HEK293 (cell line): Measurements from ENCODE around the gene RASA3.

Experiments used
- CTCF ChIA-PET: fragments of 350-600 bp; formaldehyde crosslinking; extraction: SDS; loops from one replicate; lab custom pipeline; 2021; ENCODE audit warnings: antibody characterized with exemption; lab: Yijun Ruan, JAX
- POLR2A ChIA-PET: fragments of 300-600 bp; formaldehyde crosslinking; extraction: SDS; loops from one replicate; lab custom pipeline; 2020; ENCODE audit warnings: antibody characterized with exemption, inconsistent platforms; lab: Yijun Ruan, JAX
- H3K27ac ChIP-seq: fragments of 200-500 bp; sonication (Bioruptor generic); 2 replicates; pipeline ENCODE4 v1.5.1; 2014; ENCODE audit warnings: low read depth, low read length, control low read depth, inconsistent platforms; ENCODE audit errors: extremely low read depth
- H3K36me3 ChIP-seq, 2 experiments: fragments of 200-500 bp in 1 of 2; sonication (Bioruptor generic) in 1 of 2; 1 replicate in 1 of 2; 2 replicates in 1 of 2; pipeline ENCODE4 v1.5.1; 2014 to 2017; ENCODE audit warnings: inconsistent platforms in 2 of 2, low read length in 2 of 2; ENCODE audit not compliant: control insufficient read depth in 2 of 2, insufficient read depth in 1 of 2
- H3K4me1 ChIP-seq: fragments of 200-500 bp; sonication (Bioruptor generic); 2 replicates; pipeline ENCODE4 v1.5.1; 2014; ENCODE audit warnings: mild to moderate bottlenecking, low read length, inconsistent platforms; ENCODE audit not compliant: control insufficient read depth, insufficient read depth
- H3K4me3 ChIP-seq: 2 replicates; pipeline ENCODE4 v1.5.1; 2011; ENCODE audit warnings: low read depth, mild to moderate bottlenecking, control low read depth, low read length, moderate library complexity
- H3K9me3 ChIP-seq: fragments of 200-500 bp; sonication (Bioruptor generic); 2 replicates; pipeline ENCODE4 v1.5.1; 2014; ENCODE audit warnings: low read depth, low read length, inconsistent platforms; ENCODE audit not compliant: control insufficient read depth, insufficient read depth
- CTCF ChIP-seq: fragments of 450-650 bp; formaldehyde crosslinking; IDR thresholded peaks from 2 replicates; pipeline ENCODE4 v1.5.1; 2016; ENCODE audit warnings: missing biosample characterization, missing genetic modification characterization
- GLIS1 ChIP-seq: fragments of 450-650 bp; formaldehyde crosslinking; IDR thresholded peaks from 2 replicates; pipeline ENCODE4 v1.5.1; 2016; ENCODE audit warnings: missing biosample characterization, missing genetic modification characterization
- HOXD13 ChIP-seq: sonication (generic); formaldehyde crosslinking; IDR thresholded peaks from 2 replicates; pipeline ENCODE4 v1.8.0; 2022; ENCODE audit warnings: missing genetic modification reagents, borderline replicate concordance
- KLF1 ChIP-seq: fragments of 450-650 bp; formaldehyde crosslinking; IDR thresholded peaks from 2 replicates; pipeline ENCODE4 v1.5.1; 2016; ENCODE audit warnings: missing biosample characterization, missing genetic modification characterization
- KLF10 ChIP-seq: fragments of 450-650 bp; IDR thresholded peaks from 2 replicates; pipeline ENCODE4 v1.5.1; 2018; ENCODE audit warnings: missing biosample characterization, mild to moderate bottlenecking, missing genetic modification characterization
- KLF9 ChIP-seq: fragments of 450-650 bp; formaldehyde crosslinking; IDR thresholded peaks from 2 replicates; pipeline ENCODE4 v1.5.1; 2016; ENCODE audit warnings: missing biosample characterization, missing genetic modification characterization, low read depth
- PATZ1 ChIP-seq: fragments of 450-650 bp; formaldehyde crosslinking; IDR thresholded peaks from 2 replicates; pipeline ENCODE4 v1.5.1; 2016; ENCODE audit warnings: missing biosample characterization, missing genetic modification characterization
- PBX3 ChIP-seq: sonication (generic); formaldehyde crosslinking; IDR thresholded peaks from 2 replicates; pipeline ENCODE4 v1.8.1; 2022; ENCODE audit warnings: mild to moderate bottlenecking, moderate library complexity, missing genetic modification reagents
- REST ChIP-seq: fragments of 450-650 bp; formaldehyde crosslinking; IDR thresholded peaks from 2 replicates; pipeline ENCODE4 v1.5.1; 2016; ENCODE audit warnings: missing biosample characterization, missing genetic modification characterization
- SCRT1 ChIP-seq: fragments of 450-650 bp; formaldehyde crosslinking; IDR thresholded peaks from 2 replicates; pipeline ENCODE4 v1.5.1; 2016; ENCODE audit warnings: missing biosample characterization, missing genetic modification characterization, borderline replicate concordance
- WT1 ChIP-seq: fragments of 450-650 bp; formaldehyde crosslinking; IDR thresholded peaks from 2 replicates; pipeline ENCODE4 v1.5.1; 2016; ENCODE audit warnings: missing biosample characterization, missing genetic modification characterization
- ZBTB6 ChIP-seq: fragments of 450-650 bp; formaldehyde crosslinking; IDR thresholded peaks from 2 replicates; pipeline ENCODE4 v1.5.1; 2017; ENCODE audit warnings: missing biosample characterization, missing genetic modification characterization
- ZEB2 ChIP-seq: fragments of 450-650 bp; formaldehyde crosslinking; IDR thresholded peaks from 2 replicates; pipeline ENCODE4 v1.5.1; 2016; ENCODE audit warnings: missing biosample characterization, missing genetic modification characterization
- ZFP37 ChIP-seq: fragments of 450-650 bp; formaldehyde crosslinking; IDR thresholded peaks from 2 replicates; pipeline ENCODE4 v1.5.1; 2016; ENCODE audit warnings: missing biosample characterization, missing genetic modification characterization
- ZFP41 ChIP-seq: fragments of 450-650 bp; formaldehyde crosslinking; IDR thresholded peaks from 2 replicates; pipeline ENCODE4 v1.5.1; 2016; ENCODE audit warnings: missing biosample characterization, missing genetic modification characterization, borderline replicate concordance
- ZIC2 ChIP-seq: fragments of 450-650 bp; formaldehyde crosslinking; IDR thresholded peaks from 2 replicates; pipeline ENCODE4 v1.5.1; 2016; ENCODE audit warnings: missing biosample characterization, missing genetic modification characterization
- ZNF174 ChIP-seq: fragments of 450-650 bp; formaldehyde crosslinking; IDR thresholded peaks from 2 replicates; pipeline ENCODE4 v1.5.0; 2017; ENCODE audit warnings: missing biosample characterization, mild to moderate bottlenecking, missing genetic modification characterization
- ZNF202 ChIP-seq: fragments of 450-650 bp; formaldehyde crosslinking; IDR thresholded peaks from 2 replicates; pipeline ENCODE4 v1.5.1; 2016; ENCODE audit warnings: missing biosample characterization, missing genetic modification characterization, borderline replicate concordance
- ZNF350 ChIP-seq: fragments of 450-650 bp; formaldehyde crosslinking; IDR thresholded peaks from 2 replicates; pipeline ENCODE4 v1.5.0; 2017; ENCODE audit warnings: missing biosample characterization, mild to moderate bottlenecking, missing genetic modification characterization
- ZNF354C ChIP-seq: fragments of 450-650 bp; formaldehyde crosslinking; IDR thresholded peaks from 2 replicates; pipeline ENCODE4 v1.5.1; 2016; ENCODE audit warnings: missing biosample characterization, missing genetic modification characterization, low read depth, borderline replicate concordance
- ZNF37A ChIP-seq: fragments of 450-650 bp; IDR thresholded peaks from 2 replicates; pipeline ENCODE4 v1.5.1; 2018; ENCODE audit warnings: missing biosample characterization, missing genetic modification characterization
- ZNF398 ChIP-seq: fragments of 450-650 bp; formaldehyde crosslinking; IDR thresholded peaks from 2 replicates; pipeline ENCODE4 v1.5.1; 2017; ENCODE audit warnings: missing biosample characterization, missing genetic modification characterization
- ZNF48 ChIP-seq: fragments of 450-650 bp; formaldehyde crosslinking; IDR thresholded peaks from 2 replicates; pipeline ENCODE4 v1.5.1; 2016; ENCODE audit warnings: missing biosample characterization, missing genetic modification characterization
- ZNF521 ChIP-seq: fragments of 450-650 bp; formaldehyde crosslinking; IDR thresholded peaks from 2 replicates; pipeline ENCODE4 v1.5.1; 2017; ENCODE audit warnings: missing biosample characterization, mild to moderate bottlenecking, missing genetic modification characterization
- ZNF555 ChIP-seq: fragments of 450-650 bp; formaldehyde crosslinking; conservative IDR thresholded peaks from 2 replicates; pipeline ENCODE4 v1.5.1; 2017; ENCODE audit warnings: missing biosample characterization, mild to moderate bottlenecking, missing genetic modification characterization, inconsistent platforms
- ZNF654 ChIP-seq: fragments of 450-650 bp; formaldehyde crosslinking; IDR thresholded peaks from 2 replicates; pipeline ENCODE4 v1.5.1; 2016; ENCODE audit warnings: low read depth, missing biosample characterization, missing genetic modification characterization
- ZNF792 ChIP-seq: fragments of 450-650 bp; formaldehyde crosslinking; IDR thresholded peaks from 2 replicates; pipeline ENCODE4 v1.5.1; 2016; ENCODE audit warnings: missing biosample characterization, missing genetic modification characterization

RASA3 gene

GRCh38 chr13:113951246-113951999 is 181.0 kb downstream of the RASA3 start:
- no peaks in the 10 kb centered on the region for H3K4me1 ChIP-seq
- CTCF ChIA-PET: interaction anchor here (0.6 kb wide), 1 partner anchor 219 kb away, joined by 4 read pairs; no protein-coding TSS in a partner anchor
- no peak for TF ChIP-seq ZNF398
- peak; percentile 75 for TF ChIP-seq KLF1 (tag by site-specific recombination)
- no peak for TF ChIP-seq ZNF555 (tag by site-specific recombination)
- TF ChIP-seq HOXD13: no peak
- no peak for TF ChIP-seq ZNF174
- TF ChIP-seq ZNF521: no peak
- TF ChIP-seq PBX3 (CRISPR knock-in tag): no peak
- no peak for TF ChIP-seq ZBTB6 (tag by site-specific recombination)
- TF ChIP-seq ZFP37 (tag by site-specific recombination): 0 out of 2 replicates have a peak, but pooled peaks have one; percentile 18
- TF ChIP-seq ZNF354C (tag by site-specific recombination): no peak
- no peak for TF ChIP-seq ZNF350 (tag by site-specific recombination)
- TF ChIP-seq KLF9 (tag by site-specific recombination): peak; percentile 26; the same call in 1 of the 2 replicates
- no peak for TF ChIP-seq ZNF48
- no peak for TF ChIP-seq KLF10 (tag by site-specific recombination)
- TF ChIP-seq ZNF202 (tag by site-specific recombination): no peak
- TF ChIP-seq GLIS1 (tag by site-specific recombination): no peak
- no peak for TF ChIP-seq ZEB2 (tag by site-specific recombination)
- TF ChIP-seq ZNF37A (tag by site-specific recombination): no peak
- TF ChIP-seq ZNF654 (tag by site-specific recombination): peak; percentile 39
- TF ChIP-seq ZNF792 (tag by site-specific recombination): no peak
- no peak for TF ChIP-seq PATZ1 (tag by site-specific recombination)
- TF ChIP-seq CTCF (tag by site-specific recombination): no peak
- TF ChIP-seq REST: peak; percentile 90; the same call in 1 of the 2 replicates
- no peak for TF ChIP-seq ZIC2 (tag by site-specific recombination)
- TF ChIP-seq SCRT1 (tag by site-specific recombination): no peak
- TF ChIP-seq ZFP41 (tag by site-specific recombination): no peak
- TF ChIP-seq WT1: no peak
- TF ChIP-seq, all 188 proteins: peak for 5
- Histone ChIP-seq H3K27ac (no peak overlapping the region), H3K36me3 (no peaks in the 10 kb centered on the region), H3K4me3 (no peak overlapping the region), H3K9me3 (no peaks in the 10 kb centered on the region)
- POLR2A ChIA-PET: no interaction called here
